SK-N-MC (cell line): Measurements from ENCODE around the gene AMIGO1.

Experiments
- EZH2 ChIP-seq: fragments of 200-600 bp; sonication (generic); IDR thresholded peaks from one replicate; pipeline ENCODE4 v1.6.1; 2017; ENCODE audit warnings: antibody characterized with exemption
- FOXP2 ChIP-seq: optimal IDR thresholded peaks from 2 replicates; pipeline ENCODE3; 2011; ENCODE audit warnings: mild to moderate bottlenecking, moderate library complexity; ENCODE audit not compliant: insufficient read depth; ENCODE audit errors: extremely low read length, control extremely low read depth
- POLR2AphosphoS5 ChIP-seq: IDR thresholded peaks from 2 replicates; pipeline ENCODE4 v1.6.1; 2012; ENCODE audit warnings: mild to moderate bottlenecking, low read depth, low read length, borderline replicate concordance

DNA sequence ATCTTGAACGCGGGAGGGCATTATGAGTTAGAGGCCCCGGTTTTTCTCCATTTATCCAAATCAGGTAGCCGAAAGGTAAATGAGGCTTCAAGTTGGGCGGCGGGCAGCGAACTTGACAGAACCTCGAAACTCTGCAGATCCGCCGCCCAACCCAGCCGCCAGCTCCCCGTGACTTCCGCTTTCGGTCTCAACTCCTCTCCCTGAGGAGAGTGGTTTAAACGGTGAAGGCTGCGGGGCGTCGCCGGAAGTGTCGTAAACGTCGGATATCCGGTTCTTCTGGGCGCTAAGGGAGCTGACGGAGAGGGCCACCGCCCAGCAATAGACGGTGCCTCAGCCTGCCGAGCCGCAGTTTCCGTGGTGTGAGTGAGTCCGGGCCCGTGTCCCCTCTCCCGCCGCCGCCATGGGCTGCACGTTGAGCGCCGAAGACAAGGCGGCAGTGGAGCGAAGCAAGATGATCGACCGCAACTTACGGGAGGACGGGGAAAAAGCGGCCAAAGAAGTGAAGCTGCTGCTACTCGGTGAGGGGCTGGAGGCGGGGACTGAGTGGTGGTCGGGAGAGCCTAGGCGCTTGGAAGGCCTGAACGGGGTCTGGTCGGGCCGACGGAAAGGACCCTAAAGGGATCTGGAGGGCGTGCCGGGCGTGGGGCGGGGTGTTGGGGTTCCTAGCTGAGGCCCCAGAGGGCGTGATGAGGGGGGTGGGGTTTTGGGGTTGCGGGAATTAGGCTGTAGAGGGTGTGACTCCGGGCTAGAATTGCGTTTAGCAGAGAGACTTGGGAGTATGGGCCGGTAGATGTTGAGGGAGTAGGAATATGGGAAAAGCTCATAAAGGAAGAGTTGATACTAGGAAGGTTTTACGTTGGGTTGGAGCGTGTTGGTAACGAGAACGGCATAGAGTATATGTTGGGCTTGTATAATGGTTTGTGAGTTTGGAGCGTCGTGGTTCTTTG, 39.1 kb upstream of the AMIGO1 start, which contains the start of gene GNAI3:
- TF ChIP-seq EZH2 (no peak), POLR2AphosphoS5 (peak; percentile 97), FOXP2 (no peak)
